Common myeloid progenitor, CD34-positive (primary cell): Measurements from ENCODE around the gene FNBP1L.
A peak's percentile ranks its signal among the peaks of the same experiment; 100 is the strongest.

Experiments used
- CTCF ChIA-PET: fragments of 350-600 bp; sonication (Branson Sonifier 250); formaldehyde crosslinking; loops from one replicate; lab custom pipeline; 2021; ENCODE audit warnings: antibody characterized with exemption; lab: Charles Lee
- POLR2A ChIA-PET: fragments of 350-600 bp; sonication (Branson Sonifier 250); formaldehyde crosslinking; loops from one replicate; lab custom pipeline; 2021; ENCODE audit warnings: antibody characterized with exemption; lab: Charles Lee
- DNase-seq, 3 donors: peaks; one replicate each; pipeline versions ENCODE4 v3.0.0 to v3.0.0-alpha.2; 2013
- H3K27ac ChIP-seq, 2 experiments: 1 replicate in 1 of 2; 2 replicates in 1 of 2; pipeline ENCODE4 v1.7.0; 2013; ENCODE audit warnings: inconsistent platforms in 2 of 2, low read length in 2 of 2, mild to moderate bottlenecking in 2 of 2, low read depth in 1 of 2, moderate library complexity in 1 of 2; ENCODE audit not compliant: severe bottlenecking in 2 of 2, insufficient read depth in 1 of 2, poor library complexity in 1 of 2
- H3K27me3 ChIP-seq, 5 experiments: replicated peaks in 2 of 5; 1 replicate in 3 of 5; 2 replicates in 2 of 5; pipeline versions ENCODE4 v1.6.1 to v1.7.0; 2013; ENCODE audit warnings: low read length in 4 of 5, mild to moderate bottlenecking in 2 of 5, moderate library complexity in 2 of 5, inconsistent platforms in 1 of 5; ENCODE audit not compliant: insufficient read depth in 5 of 5, control insufficient read depth in 4 of 5
- H3K36me3 ChIP-seq, 4 experiments: 1 replicate in 2 of 4; 2 replicates in 2 of 4; pipeline versions ENCODE4 v1.6.1 to v1.7.0; 2013; ENCODE audit warnings: low read length in 3 of 4, control low read depth in 1 of 4, mild to moderate bottlenecking in 1 of 4; ENCODE audit not compliant: control insufficient read depth in 4 of 4, insufficient read depth in 4 of 4
- H3K4me1 ChIP-seq, 4 experiments: 1 replicate in 3 of 4; 2 replicates in 1 of 4; pipeline versions ENCODE4 v1.6.1 to v1.7.1; 2013; ENCODE audit warnings: low read length in 3 of 4, mild to moderate bottlenecking in 3 of 4, control low read depth in 1 of 4, inconsistent platforms in 1 of 4, moderate library complexity in 1 of 4; ENCODE audit not compliant: control insufficient read depth in 4 of 4, insufficient read depth in 4 of 4; ENCODE audit errors: control extremely low read depth in 1 of 4
- H3K4me3 ChIP-seq, 7 experiments: 1 replicate in 4 of 7; 2 replicates in 3 of 7; pipeline versions ENCODE4 v1.5.1 to v1.7.0; 2013; ENCODE audit warnings: mild to moderate bottlenecking in 7 of 7, low read length in 6 of 7, moderate library complexity in 6 of 7, inconsistent platforms in 2 of 7, low read depth in 2 of 7, control low read depth in 1 of 7; ENCODE audit not compliant: insufficient read depth in 4 of 7, control insufficient read depth in 1 of 7; ENCODE audit errors: extremely low read depth in 1 of 7
- H3K9me3 ChIP-seq, 5 experiments: 1 replicate in 4 of 5; 2 replicates in 1 of 5; pipeline versions ENCODE4 v1.6.1 to v1.7.1; 2013; ENCODE audit warnings: low read length in 4 of 5, mild to moderate bottlenecking in 2 of 5, inconsistent platforms in 1 of 5, low read depth in 1 of 5, moderate library complexity in 1 of 5; ENCODE audit not compliant: control insufficient read depth in 4 of 5, insufficient read depth in 2 of 5; ENCODE audit errors: control extremely low read depth in 1 of 5
- WGBS: methylation state at CpG from one replicate; pipeline ENCODE4 v1.1.5; 2013; ENCODE audit not compliant: insufficient coverage; 5-methylcytosine and 5-hydroxymethylcytosine counted together

FNBP1L gene

GRCh38 chr1:93503163-93503562, 55.2 kb downstream of the FNBP1L start:
- H3K27ac ChIP-seq, result no peak overlapping the region
- ChIA-PET CTCF (no interaction called here), POLR2A (interaction anchor here (0.5 kb wide), 1 partner anchor 378 kb away, joined by 6 read pairs; no protein-coding TSS in a partner anchor)
- H3K36me3 ChIP-seq, result peaks cover 0 to 6% (median 4%) of the 10 kb centered on the region in 4 experiments
- H3K4me1 ChIP-seq, result peaks cover 0 to 6% (median 1%) of the 10 kb centered on the region in 4 experiments
- no peak overlapping the region for H3K4me3 ChIP-seq
- DNase-seq, result no peak
- no peaks in the 10 kb centered on the region for H3K9me3 ChIP-seq
- H3K27me3 ChIP-seq, result no peaks in the 10 kb centered on the region
- 93% methylated on average over 3 of the region's 3 CpGs for WGBS

DNA sequence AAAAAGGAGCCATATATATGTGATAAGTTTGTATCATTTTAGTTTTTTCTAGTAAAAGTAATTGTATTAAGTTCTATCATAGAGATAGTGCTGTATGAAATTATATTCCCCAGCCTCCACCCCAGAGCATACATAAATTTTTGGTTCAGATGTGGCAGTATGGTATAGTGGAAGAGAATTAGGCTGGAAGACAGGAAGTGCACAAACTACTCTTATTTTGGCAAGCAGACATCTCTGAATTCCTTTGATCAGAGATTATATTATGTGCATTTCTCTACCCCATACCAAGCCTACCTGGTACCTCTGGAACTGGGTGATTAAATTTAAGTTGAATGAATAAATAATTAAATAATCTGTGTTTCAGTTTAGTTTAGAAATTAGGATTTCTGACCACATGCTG, 55.9 kb downstream of the FNBP1L start:
- Histone ChIP-seq H3K4me3 (no peak overlapping the region), H3K27me3 (no peaks in the 10 kb centered on the region), H3K9me3 (no peaks in the 10 kb centered on the region), H3K4me1 (peaks cover 0 to 6% (median 1%) of the 10 kb centered on the region in 4 experiments), H3K27ac (peak overlapping the region in 1 of 2 experiments; percentile 19), H3K36me3 (peaks cover 0 to 7% (median 4%) of the 10 kb centered on the region in 4 experiments)
- ChIA-PET CTCF (no interaction called here), POLR2A (no interaction called here)
- DNase-seq, result no peak

GRCh38 chr1:93504247-93505033, 56.5 kb downstream of the FNBP1L start:
- WGBS, result 91% methylated on average over 6 of the region's 8 CpGs
- H3K4me3 ChIP-seq, result no peak overlapping the region
- H3K4me1 ChIP-seq, result peaks cover 0 to 6% (median 1%) of the 10 kb centered on the region in 4 experiments
- POLR2A ChIA-PET, result no interaction called here
- CTCF ChIA-PET, result interaction anchor here (0.7 kb wide), 1 partner anchor 13 kb away, joined by 4 read pairs; no protein-coding TSS in a partner anchor
- H3K36me3 ChIP-seq, result peaks cover 3 to 13% (median 5%) of the 10 kb centered on the region in 4 experiments
- H3K9me3 ChIP-seq, result peaks cover 0 to 3% (median 0%) of the 10 kb centered on the region in 5 experiments
- peak overlapping the region in 1 of 2 experiments; percentile 19 for H3K27ac ChIP-seq
- DNase-seq, result peak in 2 of 3 donors; percentile 7 to 32
- H3K27me3 ChIP-seq, result no peaks in the 10 kb centered on the region

GRCh38 chr1:93506126-93506525, 58.2 kb downstream of the FNBP1L start:
- ChIA-PET POLR2A (no interaction called here), CTCF (no interaction called here)
- H3K27ac ChIP-seq, result peak overlapping the region in 1 of 2 experiments; percentile 31
- H3K4me3 ChIP-seq, result no peak overlapping the region
- peak in 2 of 3 donors; percentile 73 to 84 for DNase-seq
- WGBS, result 60% methylated on average over 2 of the region's 3 CpGs
- H3K4me1 ChIP-seq, result peaks cover 0 to 6% (median 1%) of the 10 kb centered on the region in 4 experiments
- H3K36me3 ChIP-seq, result peaks cover 2 to 10% (median 4%) of the 10 kb centered on the region in 4 experiments
- no peaks in the 10 kb centered on the region for H3K27me3 ChIP-seq
- H3K9me3 ChIP-seq, result peaks cover 0 to 3% (median 0%) of the 10 kb centered on the region in 5 experiments

DNA sequence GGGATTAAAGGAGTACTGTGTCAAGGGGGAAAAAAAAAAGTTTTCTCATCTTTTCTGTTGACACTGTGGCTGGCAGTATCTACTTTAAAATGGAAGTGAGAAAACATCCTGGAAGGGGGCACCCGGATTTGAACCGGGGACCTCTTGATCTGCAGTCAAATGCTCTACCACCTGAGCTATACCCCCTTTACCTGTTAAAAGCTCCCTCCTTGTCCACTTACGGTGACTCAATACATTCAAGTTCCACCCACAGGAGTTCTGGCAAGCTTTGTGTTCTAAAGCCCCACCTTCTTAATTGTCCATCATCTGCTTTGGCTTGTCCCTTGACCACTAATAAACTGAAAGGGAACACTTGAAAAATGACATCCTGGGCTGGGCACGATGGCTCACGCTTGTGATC, 68.2 kb downstream of the FNBP1L start:
- Histone ChIP-seq H3K27ac (no peak overlapping the region), H3K4me1 (peaks cover 0 to 11% (median 0%) of the 10 kb centered on the region in 4 experiments), H3K4me3 (no peak overlapping the region), H3K9me3 (peaks cover 0 to 3% (median 0%) of the 10 kb centered on the region in 5 experiments), H3K36me3 (peaks cover 0 to 4% (median 2%) of the 10 kb centered on the region in 4 experiments), H3K27me3 (no peaks in the 10 kb centered on the region)
- CTCF ChIA-PET, result no interaction called here
- WGBS, result 100% methylated on average over 3 of the region's 5 CpGs
- DNase-seq, result no peak
- POLR2A ChIA-PET, result no interaction called here

DNA sequence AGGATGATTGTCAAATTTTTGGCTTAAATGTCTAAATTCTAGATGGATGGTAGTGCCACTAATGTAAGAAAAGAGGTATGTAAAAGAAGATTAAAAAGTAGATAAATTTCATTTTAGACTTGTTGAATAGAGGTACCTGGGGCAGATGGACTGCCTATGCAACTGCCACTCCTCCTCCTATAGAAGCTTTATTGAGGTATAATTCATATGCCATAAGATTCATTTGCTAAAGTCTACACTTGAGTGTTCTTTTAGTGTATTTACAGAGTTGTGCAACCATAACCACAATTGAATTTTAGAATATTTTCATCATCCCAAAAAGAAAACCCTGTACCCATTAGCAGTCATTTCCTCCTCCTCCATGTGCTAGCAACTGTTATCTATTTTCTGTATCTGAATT, 70.6 kb downstream of the FNBP1L start:
- DNase-seq, result no peak
- Histone ChIP-seq H3K27me3 (no peaks in the 10 kb centered on the region), H3K4me3 (no peak overlapping the region), H3K36me3 (peaks cover 2 to 7% (median 5%) of the 10 kb centered on the region in 4 experiments), H3K27ac (no peak overlapping the region), H3K9me3 (peaks cover 0 to 3% (median 0%) of the 10 kb centered on the region in 5 experiments), H3K4me1 (peaks cover 0 to 11% (median 0%) of the 10 kb centered on the region in 4 experiments)
- CTCF ChIA-PET, result no interaction called here
- POLR2A ChIA-PET, result no interaction called here

DNA sequence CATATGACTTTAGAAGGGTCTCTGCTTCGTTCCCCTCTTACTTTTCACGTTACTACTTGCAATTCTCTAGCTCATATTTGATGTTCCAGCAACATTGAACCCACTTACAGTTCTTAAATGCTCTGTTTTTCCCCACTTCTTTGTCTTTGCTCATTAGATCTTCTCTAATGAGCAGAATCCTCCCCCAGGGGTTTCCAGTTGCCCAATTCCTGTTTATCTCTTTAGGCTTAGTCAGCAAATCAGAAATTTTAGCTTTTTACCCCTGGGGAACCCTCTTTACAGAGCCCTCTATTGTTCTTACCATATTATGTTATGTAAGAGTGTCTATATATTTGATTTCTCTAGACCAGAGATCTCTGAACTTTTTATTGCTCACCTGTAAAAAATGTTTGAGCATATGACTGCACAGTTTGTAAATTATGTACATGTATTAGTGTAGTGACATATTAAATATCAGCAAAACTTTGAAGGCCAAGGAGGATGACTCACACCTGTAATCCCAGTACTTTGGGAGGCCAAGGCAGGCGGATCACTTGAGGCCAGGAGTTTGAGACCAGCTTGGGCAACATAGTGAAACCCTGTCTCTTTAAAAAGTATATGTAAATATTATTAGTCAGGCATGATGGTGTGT, 71.4 kb downstream of the FNBP1L start:
- WGBS, result no CpG with 5 or more reads among the region's 3 CpGs
- Histone ChIP-seq H3K27me3 (no peaks in the 10 kb centered on the region), H3K27ac (no peak overlapping the region), H3K9me3 (peaks cover 0 to 3% (median 0%) of the 10 kb centered on the region in 5 experiments), H3K4me1 (peaks cover 0 to 11% (median 0%) of the 10 kb centered on the region in 4 experiments), H3K36me3 (peaks cover 2 to 7% (median 5%) of the 10 kb centered on the region in 4 experiments), H3K4me3 (no peak overlapping the region)
- POLR2A ChIA-PET, result no interaction called here
- no peak for DNase-seq
- CTCF ChIA-PET, result no interaction called here
